HT1080 (cell line): Measurements from ENCODE around the gene ATP13A4. TPM values are rescaled to one million over a fixed set of nuclear protein-coding genes. Genes with fewer than 3 reads are reported as not detected.

Source experiments
- DNase-seq: peaks from one replicate; pipeline ENCODE4 v3.0.0-alpha.2; 2015; ENCODE audit warnings: low read depth
- total RNA-seq: library from RNA; depleted of rRNA; stranded (reverse); fragments of >200 nt; shearing (Covaris generic); gene quantifications from 2 replicates; pipeline ENCODE4 v1.2.3, GENCODE V29; 2014; rRNA removed

ATP13A4 gene
- total RNA-seq, 1 experiment from 2014 or later: not detected

GRCh38 chr3:193407688-193408087 lies 147.0 kb downstream of the ATP13A4 start:
- no peak for DNase-seq

- DNase-seq: no peak
Observed at GRCh38 chr3:193407112-193407511, 147.6 kb downstream of the ATP13A4 start.

- no peak for DNase-seq
Observed at GRCh38 chr3:193403307-193403706, 151.4 kb downstream of the ATP13A4 start.

- DNase-seq: no peak
Observed at GRCh38 chr3:193400304-193400703, 154.4 kb downstream of the ATP13A4 start.

- DNase-seq: no peak
Observed at GRCh38 chr3:193396451-193397244, 158.0 kb downstream of the ATP13A4 start.

- DNase-seq: peak; percentile 88
Observed at GRCh38 chr3:193391902-193392301, 162.8 kb downstream of the ATP13A4 start.

GRCh38 chr3:193389335-193389734 lies 165.4 kb downstream of the ATP13A4 start:
- DNase-seq: no peak

- no peak for DNase-seq
Observed at GRCh38 chr3:193388361-193388760, 166.3 kb downstream of the ATP13A4 start.

- peak; percentile 27 for DNase-seq
Observed at GRCh38 chr3:193387596-193387995, 167.1 kb downstream of the ATP13A4 start.

- no peak for DNase-seq
Observed at GRCh38 chr3:193378706-193379105, 176.0 kb downstream of the ATP13A4 start, which contains the start of gene ATP13A5. Gene ATP13A5 (minus strand): TSS chr3:193378753. CDS start chr3:193378725, 28 bp downstream.

- peak; percentile 22 for DNase-seq
Observed at GRCh38 chr3:193377591-193377990, 177.1 kb downstream of the ATP13A4 start.

- no peak for DNase-seq
Observed at GRCh38 chr3:193375614-193376013, 179.1 kb downstream of the ATP13A4 start.

- DNase-seq: no peak
Observed at GRCh38 chr3:193372783-193373182, 181.9 kb downstream of the ATP13A4 start.

- DNase-seq: no peak
Observed at GRCh38 chr3:193367868-193368267, 186.8 kb downstream of the ATP13A4 start.

GRCh38 chr3:193357291-193357690 lies 197.4 kb downstream of the ATP13A4 start:
- no peak for DNase-seq

GRCh38 chr3:193354423-193354822 lies 200.3 kb downstream of the ATP13A4 start:
- DNase-seq: no peak

Other genes with a start within 250 kb of the ATP13A4 start
- 0.03 TPM in 1 of 2 replicates, not detected in the other for gene ATP13A5, start 176.1 kb downstream of the ATP13A4 start, total RNA-seq
- 77.0 and 89.7 TPM in 2 replicates for gene OPA1, start 38.3 kb upstream of the ATP13A4 start, total RNA-seq